ENCODE measurements around the gene C1QTNF8.

C1QTNF8 gene

DNA sequence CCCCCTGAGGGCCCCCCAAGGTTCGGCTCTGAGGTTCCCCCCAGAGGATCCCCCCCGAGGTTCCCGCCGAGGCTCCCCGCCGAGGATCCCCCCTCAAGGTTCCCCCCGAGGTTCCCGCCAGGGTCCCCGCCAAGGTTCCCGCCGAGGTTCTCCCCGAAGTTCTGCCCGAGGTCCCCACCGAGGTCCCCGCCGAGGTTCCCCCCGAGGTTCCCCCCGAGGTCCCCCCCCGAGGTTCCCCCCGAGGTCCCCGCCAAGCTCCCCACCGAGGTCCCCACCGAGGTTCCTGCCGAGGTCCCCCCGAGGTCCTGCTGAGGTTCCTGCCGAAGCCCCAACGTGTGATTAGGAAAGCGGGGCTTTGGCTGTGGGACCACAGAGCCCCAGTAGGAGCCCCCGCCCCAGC lies 55.7 kb downstream of the C1QTNF8 start:
- H3K27me3 ChIP-seq (ENCODE audit: control insufficient read depth, insufficient read depth, low read length), result no peaks in the 10 kb centered on the region
- H3K4me1 ChIP-seq (ENCODE audit: control insufficient read depth, insufficient read depth, low read length), result no peaks in the 10 kb centered on the region
- no peaks in the 10 kb centered on the region for H3K36me3 ChIP-seq (ENCODE audit: control insufficient read depth, insufficient read depth, low read length)
- no peak overlapping the region for H3K9ac ChIP-seq (ENCODE audit: low read depth, low read length)
- no peaks in the 10 kb centered on the region for H3K9me3 ChIP-seq (ENCODE audit: control insufficient read depth, insufficient read depth, low read length)
- H3K4me3 ChIP-seq (ENCODE audit: low read depth, low read length), result no peak overlapping the region

- no peaks in the 10 kb centered on the region for H3K9me3 ChIP-seq (ENCODE audit: control insufficient read depth, insufficient read depth, low read length)
- no peaks in the 10 kb centered on the region for H3K4me1 ChIP-seq (ENCODE audit: control insufficient read depth, insufficient read depth, low read length)
- H3K4me3 ChIP-seq (ENCODE audit: low read depth, low read length), result no peak overlapping the region
- H3K36me3 ChIP-seq (ENCODE audit: control insufficient read depth, insufficient read depth, low read length), result no peaks in the 10 kb centered on the region
- no peaks in the 10 kb centered on the region for H3K27me3 ChIP-seq (ENCODE audit: control insufficient read depth, insufficient read depth, low read length)
- H3K9ac ChIP-seq (ENCODE audit: low read depth, low read length), result no peak overlapping the region
These were observed 56.3 kb downstream of the C1QTNF8 start for GRCh38 chr16:1039762-1040161.

DNA sequence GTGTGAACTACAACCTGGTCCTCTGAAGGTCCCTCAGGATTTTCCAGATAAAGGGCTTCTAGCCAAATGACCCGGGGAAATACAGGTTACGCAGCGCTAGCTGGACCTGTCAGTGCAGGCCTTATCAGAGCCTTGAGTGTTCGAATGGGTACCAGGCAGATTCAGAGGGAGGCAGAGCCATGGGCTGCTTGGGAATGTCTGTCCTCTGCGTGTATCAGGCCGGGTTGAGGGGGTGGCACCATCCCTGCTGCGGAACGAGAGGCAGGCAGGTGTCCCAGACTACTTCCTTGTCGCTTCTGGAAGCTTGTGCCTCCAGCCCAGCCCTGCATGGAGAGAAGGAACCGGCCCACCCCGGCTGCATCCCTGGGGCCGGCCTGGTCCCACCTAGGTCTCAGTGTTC lies 57.1 kb downstream of the C1QTNF8 start:
- Histone ChIP-seq H3K4me3 (ENCODE audit: low read depth, low read length) (no peak overlapping the region), H3K9ac (ENCODE audit: low read depth, low read length) (no peak overlapping the region), H3K9me3 (ENCODE audit: control insufficient read depth, insufficient read depth, low read length) (no peaks in the 10 kb centered on the region), H3K4me1 (ENCODE audit: control insufficient read depth, insufficient read depth, low read length) (no peaks in the 10 kb centered on the region), H3K36me3 (ENCODE audit: control insufficient read depth, insufficient read depth, low read length) (no peaks in the 10 kb centered on the region), H3K27me3 (ENCODE audit: control insufficient read depth, insufficient read depth, low read length) (no peaks in the 10 kb centered on the region)
